OCI-LY7 (cell line): ENCODE results near the gene DARS1.

Experiments
- EZH2phosphoT487 ChIP-seq: fragments of 200-600 bp; sonication (generic); IDR thresholded peaks from 2 replicates; pipeline ENCODE4 v1.6.1; 2018; ENCODE audit warnings: low read depth, borderline replicate concordance, mild to moderate bottlenecking, mixed run types, antibody characterized with exemption, low read length, moderate library complexity, mixed read lengths
- TF ChIP-seq, protein P1 (sequence below): fragments of 200-600 bp; sonication (generic); conservative IDR thresholded peaks from 2 replicates; pipeline ENCODE4 v1.5.1; 2014; ENCODE audit warnings: mild to moderate bottlenecking, antibody characterized with exemption, low read length, moderate library complexity, mixed read lengths

- TF ChIP-seq, protein P1, sequence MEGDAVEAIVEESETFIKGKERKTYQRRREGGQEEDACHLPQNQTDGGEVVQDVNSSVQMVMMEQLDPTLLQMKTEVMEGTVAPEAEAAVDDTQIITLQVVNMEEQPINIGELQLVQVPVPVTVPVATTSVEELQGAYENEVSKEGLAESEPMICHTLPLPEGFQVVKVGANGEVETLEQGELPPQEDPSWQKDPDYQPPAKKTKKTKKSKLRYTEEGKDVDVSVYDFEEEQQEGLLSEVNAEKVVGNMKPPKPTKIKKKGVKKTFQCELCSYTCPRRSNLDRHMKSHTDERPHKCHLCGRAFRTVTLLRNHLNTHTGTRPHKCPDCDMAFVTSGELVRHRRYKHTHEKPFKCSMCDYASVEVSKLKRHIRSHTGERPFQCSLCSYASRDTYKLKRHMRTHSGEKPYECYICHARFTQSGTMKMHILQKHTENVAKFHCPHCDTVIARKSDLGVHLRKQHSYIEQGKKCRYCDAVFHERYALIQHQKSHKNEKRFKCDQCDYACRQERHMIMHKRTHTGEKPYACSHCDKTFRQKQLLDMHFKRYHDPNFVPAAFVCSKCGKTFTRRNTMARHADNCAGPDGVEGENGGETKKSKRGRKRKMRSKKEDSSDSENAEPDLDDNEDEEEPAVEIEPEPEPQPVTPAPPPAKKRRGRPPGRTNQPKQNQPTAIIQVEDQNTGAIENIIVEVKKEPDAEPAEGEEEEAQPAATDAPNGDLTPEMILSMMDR = no peak
- no peak for TF ChIP-seq EZH2phosphoT487
These were observed 22.9 kb downstream of the DARS1 start for GRCh38 chr2:135962366-135963123.
